ENCODE results near the gene TMC8.

- TF ChIP-seq CTCF (IDR thresholded peaks at IDR 0.05) (no peak), EP300 (IDR thresholded peaks at IDR 0.05) (no peak)
Measured at GRCh38 chr17:78088529-78088928, 42.0 kb upstream of the TMC8 start.

All from stomach (tissue), 4 donors.